Medulla oblongata (tissue), 1 donor: ENCODE data around the gene KRTAP10-12.
"Not testable (repeated sequence)": the region's sequence is repeated elsewhere in the genome, so short reads cannot be mapped to it uniquely, and the experiment has no call there.

ENCODE experiments used
- DNase-seq: peaks from one replicate; pipeline ENCODE4 v3.0.0-alpha.2; 2015; ENCODE audit errors: extremely low spot score

Gene KRTAP10-12, protein sequence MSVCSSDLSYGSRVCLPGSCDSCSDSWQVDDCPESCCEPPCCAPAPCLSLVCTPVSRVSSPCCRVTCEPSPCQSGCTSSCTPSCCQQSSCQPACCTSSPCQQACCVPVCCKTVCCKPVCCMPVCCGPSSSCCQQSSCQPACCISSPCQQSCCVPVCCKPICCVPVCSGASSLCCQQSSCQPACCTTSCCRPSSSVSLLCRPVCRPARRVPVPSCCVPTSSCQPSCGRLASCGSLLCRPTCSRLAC

DNA sequence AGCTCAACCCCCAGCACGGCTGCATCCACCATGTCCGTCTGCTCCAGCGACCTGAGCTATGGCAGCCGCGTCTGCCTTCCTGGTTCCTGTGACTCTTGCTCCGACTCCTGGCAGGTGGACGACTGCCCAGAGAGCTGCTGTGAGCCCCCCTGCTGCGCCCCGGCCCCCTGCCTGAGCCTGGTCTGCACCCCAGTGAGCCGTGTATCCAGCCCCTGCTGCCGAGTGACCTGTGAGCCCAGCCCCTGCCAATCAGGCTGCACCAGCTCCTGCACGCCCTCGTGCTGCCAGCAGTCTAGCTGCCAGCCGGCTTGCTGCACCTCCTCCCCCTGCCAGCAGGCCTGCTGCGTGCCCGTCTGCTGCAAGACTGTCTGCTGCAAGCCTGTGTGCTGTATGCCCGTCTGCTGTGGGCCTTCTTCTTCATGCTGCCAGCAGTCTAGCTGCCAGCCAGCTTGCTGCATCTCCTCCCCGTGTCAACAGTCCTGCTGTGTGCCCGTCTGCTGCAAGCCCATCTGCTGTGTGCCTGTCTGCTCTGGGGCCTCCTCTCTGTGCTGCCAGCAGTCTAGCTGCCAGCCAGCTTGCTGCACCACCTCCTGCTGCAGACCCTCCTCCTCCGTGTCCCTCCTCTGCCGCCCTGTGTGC is at the start of gene KRTAP10-12:
Gene KRTAP10-12, plus strand, starts transcription at position 1 of the 639 bp plus-strand sequence. Its CDS starts 30 bp downstream, at position 31.
- not testable (repeated sequence) for DNase-seq

DNA sequence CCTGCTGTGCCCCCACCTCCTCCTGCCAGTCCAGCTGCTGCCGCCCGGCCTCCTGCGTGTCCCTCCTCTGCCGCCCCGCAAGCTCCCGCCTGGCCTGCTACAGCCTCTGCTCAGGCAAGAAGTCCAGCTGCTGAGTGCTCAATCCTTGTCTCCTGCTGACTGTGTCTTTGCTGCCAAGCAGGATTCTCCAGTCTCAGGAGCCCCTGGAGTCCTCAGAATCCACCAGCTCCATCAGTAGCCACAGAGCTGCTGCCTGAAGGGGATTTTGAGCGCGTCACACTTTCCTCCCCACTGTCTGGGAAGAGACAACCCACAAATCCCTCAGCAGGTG is 49.8 kb upstream of the KRTAP10-12 start:
- no peak for DNase-seq

DNA sequence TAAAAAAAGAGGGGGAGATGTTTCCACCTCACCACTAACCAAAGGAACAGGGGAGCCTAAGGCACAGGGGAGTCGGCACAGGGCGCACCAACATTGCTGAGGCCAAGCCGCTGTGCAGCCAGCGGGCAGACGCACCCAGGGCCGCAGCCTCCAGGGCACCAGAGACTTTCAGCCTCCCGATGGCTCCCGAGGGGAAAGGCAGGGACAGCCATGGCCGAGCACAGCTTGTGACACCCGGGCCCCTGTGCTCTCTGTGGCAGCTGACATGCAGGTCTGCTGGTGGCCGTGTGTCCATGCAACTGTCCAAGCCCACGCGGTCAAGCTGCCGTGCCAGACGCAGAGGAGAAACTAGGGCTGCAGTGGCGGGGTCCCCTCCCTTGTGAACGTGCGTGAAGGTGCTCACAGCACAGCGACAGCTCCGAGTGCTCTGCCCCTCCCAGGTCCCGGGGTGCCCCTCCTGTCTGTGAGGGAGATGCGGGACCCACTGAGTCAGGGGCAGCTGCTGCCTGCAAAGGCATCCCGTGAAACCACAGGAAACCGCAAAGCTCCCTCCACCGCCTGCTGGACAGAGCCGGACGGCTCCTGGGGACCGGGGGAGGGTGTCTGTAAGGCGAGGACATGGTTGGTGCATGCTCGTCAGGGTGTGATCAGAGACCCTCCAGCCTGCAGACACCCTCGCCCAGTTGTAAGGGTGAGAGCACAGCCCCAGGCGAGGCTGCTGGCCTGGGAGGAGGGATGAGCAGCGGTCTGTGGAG is 48.2 kb upstream of the KRTAP10-12 start:
- no peak for DNase-seq

DNA sequence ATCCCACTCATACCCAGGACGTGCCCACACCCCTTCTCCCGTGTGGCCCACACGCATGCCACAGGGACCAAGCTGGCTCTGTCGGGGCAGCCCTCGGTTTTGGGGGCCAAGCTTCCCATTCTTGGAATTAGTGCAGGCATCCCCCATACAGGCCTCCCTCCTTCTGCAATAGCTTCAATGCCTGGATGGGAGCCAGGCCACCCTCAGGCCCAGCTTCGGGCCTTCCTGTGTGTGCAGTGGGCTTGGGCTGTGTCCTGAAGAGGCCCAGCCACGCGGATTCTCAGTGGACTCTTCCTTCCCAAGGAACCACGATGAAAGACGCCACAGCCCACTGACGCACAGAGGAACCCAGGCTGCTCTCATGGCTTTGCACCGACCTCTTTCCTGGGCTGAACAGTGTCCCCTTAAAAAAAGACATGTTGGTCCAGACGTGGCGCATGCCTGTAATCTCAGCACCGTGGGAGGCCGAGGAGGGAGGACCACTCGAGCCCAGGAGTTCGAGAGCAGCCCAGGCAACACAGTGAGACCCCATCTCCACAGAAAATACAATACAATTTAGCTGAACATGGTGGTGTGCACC is 47.4 kb upstream of the KRTAP10-12 start:
- DNase-seq, result no peak

DNA sequence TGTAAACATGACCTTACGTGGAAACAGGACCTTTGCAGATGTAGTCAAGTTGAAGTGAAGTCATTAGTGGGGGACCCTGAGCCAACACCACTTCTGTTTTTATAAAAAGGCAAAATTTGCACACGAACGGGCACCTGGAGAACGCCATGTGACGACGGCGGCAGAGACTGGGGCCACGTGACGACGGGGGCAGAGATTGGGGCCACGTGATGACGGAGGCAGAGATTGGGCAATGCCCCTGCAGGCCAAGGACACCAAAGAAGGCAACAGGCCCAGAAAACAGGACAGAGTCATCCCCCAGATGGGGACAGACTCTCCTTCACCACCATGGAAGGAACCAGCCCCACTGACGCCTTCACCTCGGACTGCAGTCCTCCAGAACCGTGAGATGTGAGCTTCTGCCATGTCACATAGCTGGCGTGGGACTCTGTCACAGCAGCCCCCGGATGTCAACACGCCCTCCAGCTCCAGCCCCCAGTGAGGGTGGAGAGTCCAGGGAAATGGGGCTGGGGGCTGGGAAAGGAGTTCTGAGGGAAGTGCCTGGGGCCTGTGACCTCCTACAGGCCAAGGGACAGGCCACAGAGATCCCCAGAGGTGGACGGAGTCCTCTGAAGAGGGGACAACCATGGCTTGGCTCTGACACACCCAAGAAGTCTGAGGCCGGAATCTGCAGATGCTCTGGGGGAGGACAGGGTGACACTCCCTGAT is 46.6 kb upstream of the KRTAP10-12 start:
- DNase-seq, result no peak

DNA sequence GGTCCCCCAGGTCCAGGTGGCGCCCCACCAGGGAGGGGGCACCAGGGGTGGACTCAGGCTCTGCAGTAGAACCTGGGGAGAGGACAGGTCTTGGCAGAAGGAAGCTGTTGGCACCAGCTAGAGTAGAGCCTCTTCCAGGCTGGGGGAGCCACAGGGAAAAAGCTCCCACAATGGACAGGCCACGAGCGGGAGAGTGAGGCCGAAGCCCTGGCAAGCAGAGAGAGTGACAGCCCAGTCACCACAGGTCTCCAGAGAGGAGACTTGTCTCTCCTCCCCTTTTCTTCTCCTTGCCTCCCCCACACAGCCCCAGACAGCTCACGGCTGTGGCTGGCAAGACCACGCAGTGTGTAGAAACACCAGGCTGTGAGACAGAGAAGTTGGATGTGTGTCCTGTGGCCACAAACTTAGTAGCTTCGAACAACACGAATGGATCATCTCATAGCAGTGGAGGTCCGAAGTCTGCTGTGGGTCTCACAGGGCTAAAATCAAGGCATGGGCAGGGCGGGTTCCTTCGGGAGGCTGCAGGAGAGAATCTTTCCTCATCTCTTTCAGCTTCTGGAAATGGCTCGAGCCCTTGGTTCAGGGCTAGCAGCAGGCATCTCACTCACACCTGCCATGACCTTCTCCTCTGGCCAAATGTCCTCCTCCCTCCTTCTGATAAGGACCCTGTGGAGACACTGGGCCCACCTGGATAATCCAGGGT is 45.8 kb upstream of the KRTAP10-12 start:
- DNase-seq, result no peak

DNA sequence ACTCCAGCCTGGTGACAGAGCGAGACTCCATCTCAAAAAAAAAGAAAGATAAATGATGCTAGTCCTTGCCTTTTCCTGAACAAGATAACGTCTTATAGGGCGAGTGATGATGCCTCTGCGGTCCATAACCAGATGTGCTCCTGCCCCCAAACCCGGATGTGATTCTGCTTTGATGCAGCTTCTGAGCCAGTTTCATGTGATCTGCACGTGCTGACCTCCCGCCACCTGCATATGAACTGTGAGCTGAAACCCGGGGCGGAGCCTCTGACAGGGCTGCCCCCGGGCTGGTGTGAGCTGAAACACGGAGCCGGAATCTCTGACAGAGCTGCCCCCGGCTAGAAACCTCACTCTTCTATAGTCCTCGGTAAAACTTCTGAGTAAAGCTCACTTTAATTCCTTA is 43.8 kb upstream of the KRTAP10-12 start:
- no peak for DNase-seq

DNA sequence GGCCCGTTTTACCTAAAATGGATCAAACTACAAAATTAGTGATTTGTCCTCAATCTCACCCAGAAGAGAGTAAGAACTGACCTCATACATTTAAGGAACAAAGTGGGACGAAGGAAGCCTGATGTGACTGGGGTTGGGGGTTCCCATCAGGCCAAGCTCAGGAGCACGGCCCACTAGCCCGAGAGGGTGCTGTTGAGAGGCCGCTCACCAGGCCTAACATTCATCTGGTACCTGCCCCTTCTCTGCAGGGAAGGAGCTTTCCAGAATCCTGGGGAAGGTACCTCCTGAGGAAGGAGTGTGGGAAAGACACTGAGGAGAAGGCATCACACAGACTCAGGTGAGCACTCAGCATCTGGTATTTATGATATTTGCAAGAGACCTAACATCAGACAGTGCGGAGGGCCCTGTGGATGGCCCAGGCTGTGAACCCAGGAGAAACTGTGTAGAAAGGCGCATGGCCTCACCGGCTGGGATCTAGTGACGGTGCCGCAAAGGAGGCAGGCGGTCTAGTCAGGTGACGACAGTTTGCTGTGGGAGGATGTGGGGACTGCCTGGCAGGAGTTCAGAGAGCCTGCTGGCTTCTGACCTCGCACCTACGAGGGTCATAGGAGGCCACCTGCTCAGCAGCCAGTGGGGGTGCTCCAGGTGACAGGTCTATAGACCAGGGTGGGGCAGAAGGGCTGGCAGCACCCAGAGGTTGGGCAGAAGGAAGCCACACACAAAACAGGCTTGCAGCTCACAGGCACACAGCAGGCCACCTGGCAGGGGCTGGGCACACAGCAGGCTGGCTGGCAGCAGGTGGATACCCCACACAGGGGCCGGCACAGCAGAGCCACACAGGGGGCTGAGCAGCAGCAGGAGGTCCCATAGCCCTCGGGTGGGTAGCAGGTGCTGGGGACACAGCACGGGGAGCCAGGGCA is 43.1 kb upstream of the KRTAP10-12 start:
- no peak for DNase-seq

DNA sequence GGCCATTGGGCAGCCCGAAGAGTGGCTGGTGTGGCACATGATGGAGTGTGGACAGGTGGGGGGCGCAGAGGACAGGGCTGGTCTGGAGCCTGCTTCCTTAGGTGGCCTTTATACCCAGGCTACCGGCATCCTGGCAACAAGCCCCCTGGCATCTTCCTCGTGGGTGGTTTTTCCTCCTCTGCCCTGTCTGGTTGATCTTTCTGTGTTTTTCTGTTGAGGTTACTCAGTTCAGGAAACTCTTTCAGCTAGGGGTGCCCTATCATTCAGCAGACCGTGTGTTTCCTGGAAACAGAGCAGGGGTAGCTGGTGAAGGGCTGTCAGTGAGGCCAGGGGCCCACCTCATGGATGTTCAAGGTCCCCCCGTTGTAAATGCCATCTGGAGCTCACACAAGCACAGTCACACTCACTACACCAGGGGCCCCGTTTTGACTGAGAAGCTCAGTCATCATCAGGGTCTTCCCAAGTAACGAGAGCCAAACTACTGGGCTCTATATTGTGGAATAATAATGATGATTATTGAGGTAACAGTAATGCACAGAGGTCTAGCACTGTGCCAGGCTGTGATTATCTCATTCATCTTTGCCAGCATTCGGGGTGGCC is 42.3 kb upstream of the KRTAP10-12 start, which contains the start of gene KRTAP12-4:
Gene KRTAP12-4, minus strand, starts transcription at position 84 of the 600 bp plus-strand sequence. Its CDS starts 45 bp downstream, at position 39.
- DNase-seq, result no peak

DNA sequence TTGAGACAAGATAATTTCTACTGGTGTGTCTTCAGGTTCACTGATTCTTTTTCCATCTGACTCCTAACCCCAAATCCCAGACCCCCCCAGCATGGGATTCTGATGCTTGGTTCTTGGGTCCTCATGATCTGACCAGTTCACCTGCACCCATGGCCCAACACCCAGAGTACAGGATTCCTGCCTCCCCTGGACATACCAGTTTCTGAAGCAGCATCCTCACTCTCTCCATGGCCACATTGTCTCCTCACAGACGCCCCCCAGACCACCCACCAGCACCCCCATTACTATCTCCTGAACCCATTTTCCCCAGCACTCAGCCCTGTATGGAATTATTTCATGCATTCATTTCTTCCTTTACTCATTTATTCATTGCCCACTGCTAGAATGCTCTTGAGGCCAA is 40.1 kb upstream of the KRTAP10-12 start:
- DNase-seq, result no peak

DNA sequence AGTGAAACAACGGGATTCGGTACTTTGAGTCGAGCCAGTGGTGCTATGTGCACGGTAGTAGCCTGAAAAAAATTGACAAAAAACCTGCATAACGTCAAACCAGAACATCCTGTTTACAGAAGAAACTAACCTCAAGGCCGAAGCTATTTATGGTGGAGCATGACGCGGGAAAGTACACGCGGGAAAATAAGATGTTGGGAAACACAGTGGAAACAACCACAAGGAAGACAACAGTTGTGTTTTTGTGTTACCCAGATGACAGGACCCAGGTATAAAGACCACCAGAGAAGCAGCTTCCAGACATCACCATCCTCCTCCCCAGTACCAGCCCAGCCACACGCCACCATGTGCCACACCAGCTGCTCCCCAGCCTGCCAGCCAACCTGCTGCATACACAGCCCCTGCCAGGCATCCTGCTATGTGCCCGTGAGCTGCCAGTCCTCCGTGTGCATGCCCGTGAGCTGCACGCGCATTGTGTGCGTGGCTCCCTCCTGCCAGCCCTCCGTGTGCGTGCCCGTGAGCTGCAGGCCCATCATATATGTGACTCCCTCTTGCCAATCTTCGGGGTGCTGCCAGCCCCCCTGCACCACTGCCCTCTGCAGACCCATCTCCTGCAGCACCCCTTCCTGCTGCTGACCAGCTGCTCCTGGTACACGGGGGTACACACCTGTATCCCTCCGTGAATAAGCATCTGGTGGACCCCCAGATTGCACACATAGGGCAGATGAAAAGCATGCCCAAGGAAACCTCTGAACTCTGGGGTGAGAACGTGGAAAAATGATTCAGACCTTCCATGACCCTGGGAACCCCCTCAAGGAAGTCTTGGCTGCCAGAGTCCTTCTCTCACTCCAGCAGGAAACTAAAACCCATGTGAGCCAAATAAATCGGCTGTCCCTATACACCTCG is 39.1 kb upstream of the KRTAP10-12 start, which contains the start of gene KRTAP12-3:
Gene KRTAP12-3, plus strand, starts transcription at position 298 of the 906 bp plus-strand sequence. Its CDS starts 48 bp downstream, at position 346.
- no peak for DNase-seq

DNA sequence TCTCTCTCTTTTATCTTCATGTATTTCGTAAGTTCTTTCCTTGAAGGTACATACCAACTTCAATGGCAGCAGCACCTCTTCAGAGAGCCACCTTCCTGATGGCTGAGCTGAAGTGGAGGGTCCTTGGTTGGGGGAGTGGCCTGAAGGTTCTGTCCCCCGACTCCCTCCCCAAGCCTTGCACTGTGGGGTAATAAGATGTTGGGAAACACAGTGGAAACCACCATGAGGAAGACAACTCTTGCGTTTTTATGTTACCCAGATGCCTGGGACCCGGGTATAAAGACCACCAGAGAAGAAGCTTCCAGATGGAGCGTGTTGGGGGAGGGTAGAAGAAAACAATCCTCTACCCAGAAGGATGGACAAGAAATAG is 38.4 kb upstream of the KRTAP10-12 start:
- no peak for DNase-seq

DNA sequence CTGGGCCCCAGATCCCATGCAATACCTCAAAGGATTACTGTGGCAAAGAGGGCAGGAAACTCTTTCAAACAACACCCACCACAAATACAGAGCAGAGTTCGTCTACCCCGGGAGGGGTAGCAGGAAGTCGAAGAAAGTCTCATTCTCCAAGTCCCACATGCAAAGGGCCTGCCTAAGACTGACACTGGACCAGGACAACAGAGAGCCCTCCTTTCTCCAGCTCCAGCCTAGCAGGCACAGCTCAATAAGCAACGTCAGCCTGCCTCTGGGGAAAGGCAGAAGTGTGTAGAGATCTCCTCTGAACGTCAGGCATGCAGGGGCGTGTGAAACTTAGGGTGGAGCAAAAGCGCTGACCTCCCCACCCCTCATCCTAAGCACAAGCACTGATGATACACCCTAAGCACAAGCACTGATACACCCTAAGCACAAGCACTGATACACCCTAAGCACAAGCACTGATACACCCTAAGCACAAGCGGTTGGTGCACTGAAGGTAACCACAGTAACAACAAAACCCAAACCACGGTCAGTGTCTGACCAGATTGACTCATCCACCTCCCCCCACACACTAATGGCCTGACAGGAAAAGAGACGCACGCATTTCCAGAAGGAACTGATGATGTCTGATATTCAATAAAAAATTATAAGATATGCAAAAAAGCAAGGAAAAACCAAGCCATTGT is 37.9 kb upstream of the KRTAP10-12 start:
- DNase-seq, result no peak

DNA sequence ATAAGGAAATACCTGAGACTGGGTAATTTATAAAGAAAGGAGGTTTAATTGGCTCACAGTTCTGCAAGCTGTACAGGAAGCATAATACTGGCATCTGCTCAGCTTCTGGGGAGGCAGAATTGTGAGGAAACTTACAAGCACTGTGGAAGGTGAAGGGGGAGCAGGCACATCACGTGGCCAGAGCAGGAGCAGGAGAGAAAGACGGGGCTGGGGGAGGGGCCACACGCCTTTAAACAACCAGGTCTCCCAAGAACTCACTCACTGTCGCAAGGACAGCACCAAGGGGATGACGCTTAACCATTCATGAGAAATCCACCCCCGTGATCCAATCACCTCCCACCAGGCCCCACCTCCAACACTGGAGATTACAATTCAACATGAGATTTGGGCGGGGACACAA is 35.4 kb upstream of the KRTAP10-12 start:
- not testable (repeated sequence) for DNase-seq

DNA sequence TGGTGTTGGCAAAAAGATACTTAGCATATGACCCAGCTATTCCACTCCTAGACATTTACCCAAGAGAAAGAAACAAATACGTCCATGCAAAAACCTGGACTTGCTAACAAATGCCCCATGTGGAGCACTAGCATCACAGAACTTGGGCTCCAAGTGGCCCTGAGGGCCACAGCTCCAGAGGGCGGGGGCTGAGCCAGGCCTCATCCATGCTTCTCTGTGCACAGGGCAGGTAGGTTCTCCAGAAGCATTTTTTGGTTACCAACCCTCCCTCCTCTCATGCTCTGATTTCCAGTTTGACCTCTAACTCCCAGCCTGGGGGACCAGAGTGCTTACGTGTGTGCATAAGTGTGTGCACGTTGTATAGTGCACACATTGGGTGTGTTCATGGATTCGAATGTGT is 32.3 kb upstream of the KRTAP10-12 start:
- no peak for DNase-seq

DNA sequence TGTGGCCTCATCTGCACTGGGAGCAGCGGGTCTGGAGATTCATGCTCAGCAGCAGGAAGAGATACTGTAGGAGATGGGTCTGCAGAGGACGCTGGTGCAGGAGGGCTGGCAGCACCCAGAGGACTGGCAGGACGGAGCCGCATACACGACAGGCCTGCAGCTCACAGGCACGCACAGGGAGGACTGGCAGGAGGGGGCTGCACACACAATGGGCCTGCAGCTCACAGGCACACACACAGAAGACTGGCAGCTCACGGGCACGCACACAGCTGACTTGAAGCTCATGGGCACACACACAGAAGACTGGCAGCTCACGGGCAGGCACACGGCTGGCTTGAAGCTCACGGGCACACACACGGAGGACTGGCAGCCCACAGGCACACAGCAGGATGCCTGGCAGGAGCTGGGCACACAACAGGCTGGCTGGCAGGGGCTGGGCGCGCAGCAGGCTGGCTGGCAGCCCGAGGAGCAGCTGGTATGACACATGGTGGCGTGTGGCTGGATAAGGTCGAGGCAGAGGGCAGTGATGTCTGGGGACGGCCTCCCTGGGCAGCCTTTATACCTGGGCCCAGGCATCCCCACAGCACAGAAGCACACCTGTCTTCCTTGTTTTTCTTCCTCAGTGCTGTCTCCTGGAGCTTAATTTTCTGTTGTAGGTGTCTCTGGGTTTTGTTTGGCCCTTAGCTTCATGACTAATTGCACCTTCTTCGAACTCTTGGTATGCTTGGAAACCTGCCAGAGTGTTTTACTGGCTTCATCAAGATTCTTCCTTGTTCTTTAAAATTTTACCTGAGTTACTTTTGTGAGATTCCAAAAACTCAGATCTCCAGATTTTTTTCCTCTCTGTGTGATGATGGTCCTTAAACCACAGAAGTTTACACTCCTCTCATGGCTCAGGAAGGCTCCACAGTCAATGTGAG is 30.3 kb upstream of the KRTAP10-12 start, which contains the start of gene KRTAP12-2:
Gene KRTAP12-2, minus strand, starts transcription at position 527 of the 920 bp plus-strand sequence. Its CDS starts 41 bp downstream, at position 486.
- no peak for DNase-seq

DNA sequence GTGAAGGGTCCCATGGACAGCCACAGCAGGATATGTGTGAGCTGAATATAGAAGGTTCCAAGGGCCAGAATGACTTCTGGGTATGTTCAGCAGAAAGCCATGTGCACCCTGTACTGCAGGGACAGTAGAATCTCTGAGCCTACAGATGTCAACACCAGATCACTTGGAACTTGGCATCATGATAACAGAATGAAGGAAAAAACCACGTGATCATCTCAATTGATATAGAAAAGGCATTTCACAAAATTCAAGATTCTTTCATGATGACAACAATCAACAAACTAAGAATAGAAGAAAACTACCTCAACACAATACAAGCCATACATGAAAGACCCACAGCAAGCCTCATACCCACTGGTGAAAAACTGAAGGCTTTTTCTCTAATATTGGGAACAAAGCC is 29.4 kb upstream of the KRTAP10-12 start:
- no peak for DNase-seq
